ENCODE data around the gene RNF10.
"Not testable (repeated sequence)": the region's sequence is repeated elsewhere in the genome, so short reads cannot be mapped to it uniquely, and the experiment has no call there.

RNF10 gene

GRCh38 chr12:120508537-120508936 is 25.6 kb upstream of the RNF10 start:
- Histone ChIP-seq H3K9me3 (ENCODE audit: low read depth, low read length) (no peaks in the 10 kb centered on the region), H3K9ac (ENCODE audit: insufficient read length) (no peak overlapping the region), H3K36me3 (ENCODE audit: insufficient read depth, low read length) (peaks cover 37% of the 10 kb centered on the region), H3K4me3 (no peak overlapping the region), H3K27ac (no peak overlapping the region)
- DNase-seq (ENCODE audit: low read depth, low spot score): no peak
- no peak for TF ChIP-seq FOXP2 (optimal IDR thresholded peaks at IDR 0.05; ENCODE audit: control extremely low read depth, extremely low read length, insufficient read depth)

- no peak for TF ChIP-seq POLR2AphosphoS5 (IDR thresholded peaks at IDR 0.05; ENCODE audit: borderline replicate concordance, low read depth, low read length)
- TF ChIP-seq EZH2 (IDR thresholded peaks at IDR 0.05): no peak
- no peak for TF ChIP-seq FOXP2 (optimal IDR thresholded peaks at IDR 0.05; ENCODE audit: control extremely low read depth, extremely low read length, insufficient read depth)
- DNase-seq (ENCODE audit: low read depth, low spot score): no peak
These were observed 20.2 kb upstream of the RNF10 start for GRCh38 chr12:120514002-120514401.

GRCh38 chr12:120515496-120515895 is 18.7 kb upstream of the RNF10 start:
- Histone ChIP-seq H3K9me3 (ENCODE audit: low read depth, low read length) (no peaks in the 10 kb centered on the region), H3K36me3 (ENCODE audit: insufficient read depth, low read length) (peaks cover 18% of the 10 kb centered on the region; the same call in 1 of the 2 replicates), H3K4me3 (no peak overlapping the region), H3K9ac (ENCODE audit: insufficient read length) (no peak overlapping the region), H3K27ac (no peak overlapping the region)
- no peak for DNase-seq (ENCODE audit: low read depth, low spot score)
- no peak for TF ChIP-seq EZH2 (IDR thresholded peaks at IDR 0.05)
- TF ChIP-seq POLR2AphosphoS5 (IDR thresholded peaks at IDR 0.05; ENCODE audit: borderline replicate concordance, low read depth, low read length): no peak
- TF ChIP-seq FOXP2 (optimal IDR thresholded peaks at IDR 0.05; ENCODE audit: control extremely low read depth, extremely low read length, insufficient read depth): no peak

More at GRCh38 chr12:120514002-120514401, 20.2 kb upstream of the RNF10 start:
- Histone ChIP-seq H3K9ac (ENCODE audit: insufficient read length) (no peak overlapping the region), H3K9me3 (ENCODE audit: low read depth, low read length) (no peaks in the 10 kb centered on the region), H3K36me3 (ENCODE audit: insufficient read depth, low read length) (peaks cover 31% of the 10 kb centered on the region), H3K27ac (no peak overlapping the region), H3K4me3 (no peak overlapping the region)

GRCh38 chr12:120519324-120519723 is 14.8 kb upstream of the RNF10 start:
- peaks cover 13% of the 10 kb centered on the region for H3K36me3 ChIP-seq (ENCODE audit: insufficient read depth, low read length)
- not testable (repeated sequence) for DNase-seq (ENCODE audit: low read depth, low spot score); H3K9me3 ChIP-seq (ENCODE audit: low read depth, low read length); H3K9ac ChIP-seq (ENCODE audit: insufficient read length); H3K4me3 ChIP-seq; H3K27ac ChIP-seq

GRCh38 chr12:120522568-120522967 is 11.6 kb upstream of the RNF10 start:
- Histone ChIP-seq H3K36me3 (ENCODE audit: insufficient read depth, low read length) (peaks cover 2% of the 10 kb centered on the region; the same call in 1 of the 2 replicates), H3K9me3 (ENCODE audit: low read depth, low read length) (no peaks in the 10 kb centered on the region), H3K27ac (no peak overlapping the region), H3K4me3 (no peak overlapping the region), H3K9ac (ENCODE audit: insufficient read length) (no peak overlapping the region)
- TF ChIP-seq FOXP2 (optimal IDR thresholded peaks at IDR 0.05; ENCODE audit: control extremely low read depth, extremely low read length, insufficient read depth) (no peak), POLR2AphosphoS5 (IDR thresholded peaks at IDR 0.05; ENCODE audit: borderline replicate concordance, low read depth, low read length) (no peak), EZH2 (IDR thresholded peaks at IDR 0.05) (no peak)
- DNase-seq (ENCODE audit: low read depth, low spot score): no peak

- TF ChIP-seq POLR2AphosphoS5 (IDR thresholded peaks at IDR 0.05; ENCODE audit: borderline replicate concordance, low read depth, low read length) (peak; percentile 95), EZH2 (IDR thresholded peaks at IDR 0.05) (no peak), FOXP2 (optimal IDR thresholded peaks at IDR 0.05; ENCODE audit: control extremely low read depth, extremely low read length, insufficient read depth) (peak; percentile 81)
These were observed 5.2 kb upstream of the RNF10 start, which contains the start of gene COQ5 for GRCh38 chr12:120528861-120529525. Gene COQ5, minus strand, starts transcription at chr12:120529158. Its CDS starts 17 bp downstream, at chr12:120529141.

GRCh38 chr12:120529641-120530417 is 4.3 kb upstream of the RNF10 start:
- DNase-seq (ENCODE audit: low read depth, low spot score): no peak
- Histone ChIP-seq H3K4me3 (peak overlapping the region; percentile 99), H3K9ac (ENCODE audit: insufficient read length) (peak overlapping the region; percentile 97), H3K9me3 (ENCODE audit: low read depth, low read length) (no peaks in the 10 kb centered on the region), H3K27ac (peak overlapping the region; percentile 91), H3K36me3 (ENCODE audit: insufficient read depth, low read length) (no peaks in the 10 kb centered on the region)
- TF ChIP-seq POLR2AphosphoS5 (IDR thresholded peaks at IDR 0.05; ENCODE audit: borderline replicate concordance, low read depth, low read length) (no peak), EZH2 (IDR thresholded peaks at IDR 0.05) (no peak), FOXP2 (optimal IDR thresholded peaks at IDR 0.05; ENCODE audit: control extremely low read depth, extremely low read length, insufficient read depth) (no peak)

More at GRCh38 chr12:120528861-120529525, 5.2 kb upstream of the RNF10 start, which contains the start of gene COQ5:
- H3K9me3 ChIP-seq (ENCODE audit: low read depth, low read length): no peaks in the 10 kb centered on the region
- DNase-seq (ENCODE audit: low read depth, low spot score): peak; percentile 48
- peak within 1 kb of the TSS; percentile 97 for H3K9ac ChIP-seq (ENCODE audit: insufficient read length)
- peak within 1 kb of the TSS; percentile 99 for H3K4me3 ChIP-seq
- peak within 1 kb of the TSS; percentile 91 for H3K27ac ChIP-seq
- H3K36me3 ChIP-seq (ENCODE audit: insufficient read depth, low read length): no peaks in the 10 kb centered on the region

- not testable (repeated sequence) for H3K36me3 ChIP-seq (ENCODE audit: insufficient read depth, low read length); H3K9ac ChIP-seq (ENCODE audit: insufficient read length); H3K9me3 ChIP-seq (ENCODE audit: low read depth, low read length); H3K27ac ChIP-seq; H3K4me3 ChIP-seq; DNase-seq (ENCODE audit: low read depth, low spot score)
These were observed 3.8 kb upstream of the RNF10 start for GRCh38 chr12:120530418-120530761.

Measured in SK-N-MC (cell line).